Glomerular endothelial cell (primary cell): Measurements from ENCODE around the gene PSPH. TPM values are rescaled to one million over a fixed set of nuclear protein-coding genes. Genes with fewer than 3 reads are reported as not detected.
A peak's percentile ranks its signal among the peaks of the same experiment; 100 is the strongest.
"Not testable (repeated sequence)": the region's sequence is repeated elsewhere in the genome, so short reads cannot be mapped to it uniquely, and the experiment has no call there.

Source experiments
- DNase-seq: peaks from one replicate; pipeline ENCODE4 v3.0.0-alpha.2; 2011; ENCODE audit warnings: low read depth, low spot score; ENCODE audit errors: extremely low read depth
- total RNA-seq: library from RNA; depleted of rRNA; stranded (reverse); fragments of >200 nt; gene quantifications from 2 replicates; pipeline ENCODE4 v1.2.3, GENCODE V29; 2015

The PSPH gene
- total RNA-seq, 1 donor from 2014 or later: 30.1 TPM

GRCh38 chr7:56063500-56063881 lies 12.2 kb upstream of the PSPH start:
- DNase-seq: no peak

DNA sequence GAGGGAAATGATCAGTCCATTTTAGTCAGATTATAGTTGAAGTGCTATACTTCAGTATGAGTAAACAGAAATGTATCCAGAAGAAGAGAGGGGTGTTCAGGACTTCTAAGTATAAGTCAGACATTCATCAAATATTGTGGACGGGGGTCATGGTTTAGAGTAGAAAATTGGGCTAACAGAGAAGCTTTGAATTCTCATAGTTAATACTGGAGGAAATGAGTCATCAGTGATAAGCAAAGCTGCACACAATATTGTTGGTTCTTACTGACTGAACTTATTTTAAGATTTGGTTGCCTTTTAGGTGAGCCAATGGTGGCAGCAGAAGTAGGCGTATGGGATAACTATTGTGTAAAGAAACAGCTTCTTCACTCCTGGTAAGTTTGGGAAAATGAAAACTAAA lies 11.1 kb upstream of the PSPH start:
- no peak for DNase-seq

DNA sequence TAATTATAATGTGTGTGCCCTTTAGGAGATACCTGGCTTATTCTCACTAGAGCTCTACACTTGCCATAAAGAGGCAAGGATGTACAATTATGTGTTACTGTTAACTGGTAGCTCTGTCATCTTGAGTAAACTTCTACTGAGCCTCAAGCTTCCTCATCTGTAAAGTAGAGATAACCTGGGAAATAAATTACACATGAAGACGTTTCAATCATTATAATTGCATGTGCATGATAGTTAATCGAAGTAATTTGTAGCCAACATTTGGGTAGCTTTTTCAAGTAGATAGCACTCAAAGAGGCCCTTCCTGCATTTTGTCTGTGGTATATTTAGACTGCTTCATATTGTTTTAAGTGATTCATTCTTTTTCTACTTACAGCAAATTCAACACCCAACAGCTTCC lies 2.7 kb upstream of the PSPH start:
- no peak for DNase-seq

DNA sequence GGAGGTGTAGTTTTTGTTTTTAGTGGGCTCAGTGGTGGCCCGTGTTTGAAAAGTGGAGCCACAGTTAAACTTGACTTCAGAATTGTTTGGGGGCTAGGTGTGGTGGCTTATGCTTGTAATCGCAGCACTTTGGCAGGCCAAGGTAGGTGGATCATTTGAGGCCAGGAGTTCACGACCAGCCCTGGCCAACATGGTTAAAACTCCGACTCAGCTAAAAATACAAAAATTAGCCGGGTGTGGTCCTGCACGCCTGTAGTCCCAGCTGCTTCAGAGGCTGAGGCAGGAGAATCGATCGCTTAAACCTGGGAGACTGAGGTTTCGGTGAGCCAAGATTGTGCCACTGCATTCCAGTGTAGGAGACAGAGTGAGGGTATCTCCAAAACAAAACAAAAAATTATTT lies 2.1 kb upstream of the PSPH start:
- DNase-seq: no peak

DNA sequence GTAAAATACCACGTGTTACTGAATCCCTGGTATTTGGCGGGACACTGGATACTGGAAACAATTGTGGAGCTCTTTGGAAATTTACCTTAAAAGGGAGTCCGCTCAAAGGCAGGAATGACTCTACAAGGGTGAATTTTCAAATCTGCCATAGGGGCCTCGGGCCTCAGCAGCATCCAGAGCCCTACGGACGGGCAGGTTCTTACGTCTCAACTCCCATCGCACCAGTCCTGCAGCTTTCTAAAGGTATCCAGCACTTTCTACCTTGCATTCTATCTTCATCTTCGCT lies 248 bp downstream of the PSPH start:
- no peak for DNase-seq

- DNase-seq: not testable (repeated sequence)
Measured at GRCh38 chr7:56048763-56049162, 2.5 kb downstream of the PSPH start.

DNA sequence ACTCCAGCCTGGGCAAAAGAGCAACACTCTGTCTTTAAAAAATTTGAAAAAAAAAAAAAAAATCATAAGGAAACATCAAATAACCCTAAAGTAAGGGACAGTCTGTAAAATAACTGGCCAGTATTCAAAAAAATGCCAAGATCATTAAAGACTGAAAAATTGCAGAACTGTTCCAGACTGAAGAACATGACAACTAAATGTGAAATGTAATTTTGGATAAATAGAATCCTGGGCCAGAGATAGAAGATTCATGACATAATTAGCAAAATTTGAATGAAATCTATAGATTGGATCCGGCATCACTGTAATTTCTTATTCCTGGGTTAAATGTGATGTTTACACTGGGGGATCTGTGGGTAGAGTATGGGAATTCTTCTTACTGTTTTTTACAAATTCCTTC lies 3.0 kb downstream of the PSPH start:
- no peak for DNase-seq

- DNase-seq: not testable (repeated sequence)
Measured at GRCh38 chr7:56047446-56048116, 3.7 kb downstream of the PSPH start.

DNA sequence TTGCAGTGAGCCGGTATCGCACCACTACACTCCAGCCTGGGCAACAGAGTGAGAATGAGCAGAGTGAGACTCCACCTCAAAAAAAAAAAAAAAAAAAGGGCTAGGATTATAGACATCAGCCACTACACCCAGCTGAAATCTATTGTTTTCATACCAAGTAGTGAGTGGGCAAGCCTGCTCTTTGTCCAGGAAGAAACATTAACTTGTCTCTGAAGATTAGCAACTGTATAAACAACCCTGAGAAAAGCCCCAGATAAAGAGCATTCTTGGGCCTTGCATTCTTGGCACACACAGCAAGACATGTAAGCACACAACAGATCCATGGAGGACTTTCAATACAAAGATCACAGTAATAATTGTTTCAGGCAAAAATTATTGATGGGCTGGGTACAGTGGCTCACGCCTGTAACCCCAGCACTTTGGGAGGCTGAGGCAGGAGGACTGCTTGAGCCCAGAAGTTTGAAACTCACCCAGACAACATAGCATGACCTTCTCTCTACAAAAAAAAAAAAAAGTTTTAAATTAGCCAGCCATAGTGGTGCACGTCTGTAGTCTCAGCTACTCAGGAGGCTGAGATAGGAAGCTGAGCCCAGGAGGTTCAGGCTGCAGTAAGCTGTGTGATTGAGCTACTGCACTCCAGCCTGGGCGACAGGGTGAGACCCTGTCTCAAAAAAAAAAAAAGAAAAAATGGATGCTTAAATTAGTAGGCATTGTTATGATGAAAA lies 4.4 kb downstream of the PSPH start:
- peak; percentile 89 for DNase-seq

GRCh38 chr7:56045758-56046157 lies 5.5 kb downstream of the PSPH start:
- DNase-seq: not testable (repeated sequence)

DNA sequence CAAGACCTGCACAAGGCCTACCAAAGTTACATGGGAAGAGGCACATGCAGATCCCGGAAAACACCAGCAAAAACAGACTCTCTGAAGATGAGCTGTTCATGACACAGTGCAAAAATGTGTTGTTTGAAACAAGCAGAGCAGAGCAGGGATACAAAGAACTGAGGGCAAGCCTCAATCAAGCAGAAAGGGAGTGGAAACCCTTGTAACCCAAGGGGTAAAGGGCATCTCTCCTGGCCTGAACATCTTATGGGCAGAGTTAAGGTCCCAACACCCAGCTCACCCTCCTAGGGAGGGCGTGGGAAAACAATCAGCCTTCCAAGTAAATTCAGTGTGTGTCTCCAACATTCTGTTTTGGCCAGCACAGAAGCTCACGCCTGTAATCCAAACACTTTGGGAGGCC lies 10.5 kb downstream of the PSPH start:
- DNase-seq: no peak

DNA sequence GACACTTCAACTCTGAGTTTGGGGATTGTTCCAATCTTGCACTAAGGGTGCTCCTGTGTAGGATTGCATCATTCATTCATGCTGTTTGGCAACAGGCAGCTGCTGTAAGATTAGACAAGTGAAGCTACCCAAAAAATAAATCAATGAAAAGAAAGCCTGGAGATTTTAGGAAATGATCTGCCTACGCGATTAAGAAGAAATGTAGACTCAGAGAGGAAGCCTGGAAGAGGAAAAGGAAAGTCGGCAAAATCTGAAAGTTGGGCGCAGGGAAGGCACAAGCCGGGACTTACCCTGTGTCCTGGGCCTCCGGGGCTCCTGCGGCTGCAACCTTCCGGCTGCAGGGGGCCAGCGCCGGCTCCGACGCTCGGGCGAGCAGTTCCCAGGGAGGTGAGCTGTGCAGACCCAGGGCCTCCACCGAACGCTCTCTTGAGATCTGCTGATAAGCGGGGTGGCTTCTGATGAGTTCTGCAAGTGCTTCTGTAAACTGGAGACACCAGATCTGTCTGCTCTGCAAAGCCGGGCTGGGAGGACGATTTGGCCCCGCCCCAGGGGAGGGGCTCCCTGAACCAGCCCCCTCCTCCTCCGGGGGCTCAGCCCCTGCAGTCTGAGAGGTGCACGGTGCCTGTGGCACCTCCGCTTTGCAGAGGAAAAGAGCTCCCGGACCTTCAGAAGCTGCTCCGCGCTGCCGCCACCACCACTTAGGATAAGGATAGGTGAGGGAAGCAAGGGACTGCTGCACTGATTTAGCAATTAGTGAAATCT lies 17.4 kb downstream of the PSPH start:
- DNase-seq: no peak

GRCh38 chr7:56032578-56032977 lies 18.7 kb downstream of the PSPH start:
- DNase-seq: not testable (repeated sequence)

GRCh38 chr7:56031556-56031955 lies 19.7 kb downstream of the PSPH start:
- not testable (repeated sequence) for DNase-seq

- no peak for DNase-seq
Measured at GRCh38 chr7:56030340-56030739, 20.9 kb downstream of the PSPH start.

DNA sequence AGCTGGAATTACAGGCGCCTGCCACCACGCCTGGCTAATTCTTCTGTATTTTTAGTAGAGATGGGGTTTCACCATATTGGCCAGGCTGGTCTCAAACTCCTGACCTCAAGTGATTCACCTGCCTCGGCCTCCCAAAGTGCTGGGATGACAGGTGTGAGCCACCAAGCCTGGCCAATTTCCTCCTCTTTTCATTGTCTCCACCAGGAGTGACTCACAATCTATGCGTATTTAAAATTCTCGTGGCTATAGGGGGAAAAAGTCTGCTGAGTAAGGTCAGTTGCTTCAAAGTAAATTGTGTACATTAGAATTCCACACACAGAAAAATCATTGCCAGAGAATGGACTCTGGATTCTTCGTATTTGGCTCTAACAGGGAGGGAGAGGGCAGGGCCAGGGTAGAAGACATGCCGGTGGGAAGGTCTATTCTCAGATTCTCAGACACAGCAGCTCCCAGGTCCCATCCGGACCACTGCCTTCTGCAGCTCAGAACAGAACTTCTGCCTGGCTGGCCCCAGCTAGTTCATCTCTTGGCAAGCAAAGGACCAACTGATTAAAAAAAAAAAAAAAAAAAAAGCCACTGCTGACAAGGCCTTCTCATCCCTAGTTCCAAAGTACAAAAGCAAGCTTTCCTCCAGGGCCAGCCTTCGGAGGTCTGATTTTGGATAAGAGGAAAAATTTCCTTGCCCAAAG lies 22.2 kb downstream of the PSPH start:
- DNase-seq: no peak

- DNase-seq: no peak
Measured at GRCh38 chr7:56026538-56026937, 24.7 kb downstream of the PSPH start.

- no peak for DNase-seq
Measured at GRCh38 chr7:56023500-56023899, 27.7 kb downstream of the PSPH start.

DNA sequence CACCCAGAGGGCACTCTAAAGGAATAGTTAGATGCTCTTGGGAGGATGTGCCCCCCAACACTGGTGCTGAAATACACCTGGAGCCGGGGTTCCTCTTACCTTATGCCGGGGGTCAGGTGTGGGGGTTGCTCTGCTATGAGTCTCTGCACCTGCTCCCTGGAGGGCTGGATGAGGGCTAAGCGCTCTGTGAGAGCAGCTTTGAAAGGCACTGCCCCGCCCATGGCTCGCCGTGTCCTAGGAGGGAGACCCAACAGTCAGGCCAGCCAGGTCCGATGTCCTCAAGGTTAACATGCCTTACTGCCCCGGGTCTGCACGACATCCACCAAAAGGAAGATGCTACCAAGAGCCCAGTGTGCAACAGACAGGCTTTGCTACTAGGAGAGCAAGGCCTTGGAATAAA lies 31.7 kb downstream of the PSPH start:
- DNase-seq: no peak

GRCh38 chr7:56017015-56017414 lies 34.2 kb downstream of the PSPH start:
- DNase-seq: not testable (repeated sequence)

- no peak for DNase-seq
Measured at GRCh38 chr7:56009695-56010094, 41.5 kb downstream of the PSPH start.
